OCI-LY7 (cell line): Measurements from ENCODE around the gene SHROOM3. TPM values are rescaled to one million over a fixed set of nuclear protein-coding genes. Genes with fewer than 3 reads are reported as not detected.

Experiments used
- BruUV-seq: library from RNA; stranded (reverse); fragments of 400-500 nt; replicated peaks from 2 replicates; lab custom pipeline; 2021; lab: Mats Ljungman, UMichigan
- CTCF ChIA-PET: fragments of 300-600 bp; sonication (Branson Sonifier 250); formaldehyde crosslinking; loops from one replicate; lab custom pipeline; 2022; ENCODE audit warnings: antibody characterized with exemption; ENCODE audit not compliant: unreplicated experiment; lab: Charles Lee
- POLR2A ChIA-PET: fragments of 300-600 bp; sonication (Branson Sonifier 250); formaldehyde crosslinking; loops from one replicate; lab custom pipeline; 2022; ENCODE audit warnings: antibody characterized with exemption; lab: Charles Lee
- DNase-seq: peaks from one replicate; pipeline ENCODE4 v3.0.0-alpha.2; 2015; ENCODE audit warnings: low spot score
- H2AFZ ChIP-seq: fragments of 200-600 bp; sonication (generic), shearing (Covaris generic); 2 replicates; pipeline ENCODE4 v1.6.1; 2014; ENCODE audit warnings: mild to moderate bottlenecking, antibody characterized with exemption, low read length, moderate library complexity
- H3K27ac ChIP-seq: fragments of 200-600 bp; sonication (generic); 2 replicates; pipeline ENCODE4 v1.5.1; 2014; ENCODE audit warnings: mixed run types, low read depth, mild to moderate bottlenecking, moderate library complexity, low read length, inconsistent platforms; ENCODE audit not compliant: poor library complexity, severe bottlenecking
- H3K36me3 ChIP-seq: fragments of 200-600 bp; sonication (generic); 2 replicates; pipeline ENCODE4 v1.6.1; 2014; ENCODE audit warnings: mild to moderate bottlenecking, antibody characterized with exemption, low read length, moderate library complexity, mixed read lengths; ENCODE audit not compliant: insufficient read depth
- H3K4me1 ChIP-seq: fragments of 200-600 bp; sonication (generic); 2 replicates; pipeline ENCODE4 v1.5.1; 2014; ENCODE audit warnings: mild to moderate bottlenecking, low read length; ENCODE audit not compliant: insufficient read depth, poor library complexity, severe bottlenecking
- H3K4me2 ChIP-seq: fragments of 200-600 bp; sonication (generic); 2 replicates; pipeline ENCODE4 v1.6.1; 2014; ENCODE audit warnings: mild to moderate bottlenecking, low read length
- H3K4me3 ChIP-seq: fragments of 200-600 bp; sonication (generic); 2 replicates; pipeline ENCODE4 v1.5.1; 2014; ENCODE audit warnings: mild to moderate bottlenecking, low read depth, low read length; ENCODE audit not compliant: poor library complexity, severe bottlenecking
- H3K79me2 ChIP-seq: fragments of 200-600 bp; sonication (generic); 2 replicates; pipeline ENCODE4 v1.6.1; 2016; ENCODE audit warnings: low read depth, mild to moderate bottlenecking, low read length, moderate library complexity, mixed read lengths; ENCODE audit not compliant: insufficient read depth
- H3K9me2 ChIP-seq: fragments of 200-600 bp; sonication (generic); 2 replicates; pipeline ENCODE4 v1.6.1; 2016; ENCODE audit warnings: mild to moderate bottlenecking, low read length, mixed read lengths; ENCODE audit not compliant: insufficient read depth
- H3K9me3 ChIP-seq: fragments of 200-600 bp; sonication (generic); 2 replicates; pipeline ENCODE4 v1.6.1; 2014; ENCODE audit warnings: mild to moderate bottlenecking, mixed run types, low read length, mixed read lengths
- H4K20me1 ChIP-seq: fragments of 200-600 bp; sonication (generic); 2 replicates; pipeline ENCODE4 v1.6.1; 2014; ENCODE audit warnings: mild to moderate bottlenecking, antibody characterized with exemption, low read length, moderate library complexity, mixed read lengths; ENCODE audit not compliant: insufficient read depth
- CTCF ChIP-seq: fragments of 200-600 bp; sonication (generic); conservative IDR thresholded peaks from 2 replicates; pipeline ENCODE4 v1.5.1; 2014; ENCODE audit warnings: mild to moderate bottlenecking, antibody characterized with exemption, low read length, moderate library complexity, mixed read lengths
- EZH2phosphoT487 ChIP-seq: fragments of 200-600 bp; sonication (generic); IDR thresholded peaks from 2 replicates; pipeline ENCODE4 v1.6.1; 2018; ENCODE audit warnings: low read depth, borderline replicate concordance, mild to moderate bottlenecking, mixed run types, antibody characterized with exemption, low read length, moderate library complexity, mixed read lengths
- intact Hi-C: fragments of 100-400 bp; cut with micrococcal nuclease; formaldehyde crosslinking; loops from one replicate; pipeline ENCODE4 v1.10.0; 2022; ENCODE audit not compliant: unreplicated experiment
- total RNA-seq, 2 experiments: library from RNA; depleted of rRNA in 1 of 2; stranded (reverse); fragments of >200 nt in 1 of 2; shearing (Covaris generic) in 1 of 2; gene quantifications; 2 replicates each; pipeline ENCODE4 v1.2.3, GENCODE V29; 2014 to 2022

Gene SHROOM3
- total RNA-seq, 2 experiments from 2014 or later: not detected

- H3K4me3 ChIP-seq: no peak overlapping the region
- no peak overlapping the region for H3K4me2 ChIP-seq
- no peak for DNase-seq
- no peaks in the 10 kb centered on the region for H3K9me2 ChIP-seq
- H3K79me2 ChIP-seq: no peaks in the 10 kb centered on the region
- H3K4me1 ChIP-seq: no peaks in the 10 kb centered on the region
- POLR2A ChIA-PET: no interaction called here
- intact Hi-C loops: no loop called here
- TF ChIP-seq EZH2phosphoT487: no peak
- no peak for TF ChIP-seq CTCF
- no peaks in the 10 kb centered on the region; the same call in 1 of the 2 replicates for H4K20me1 ChIP-seq
- no peaks in the 10 kb centered on the region for H3K36me3 ChIP-seq
- H3K27ac ChIP-seq: no peak overlapping the region
- no peaks in the 10 kb centered on the region for H3K9me3 ChIP-seq
- CTCF ChIA-PET: no interaction called here
- H2AFZ ChIP-seq: no peak overlapping the region
- no TSS peak for BruUV-seq
Measured at GRCh38 chr4:76584241-76585152, 149.5 kb downstream of the SHROOM3 start.

GRCh38 chr4:76585272-76585671 is 150.2 kb downstream of the SHROOM3 start:
- no TSS peak for BruUV-seq
- Histone ChIP-seq H4K20me1 (no peaks in the 10 kb centered on the region; the same call in 1 of the 2 replicates), H3K27ac (no peak overlapping the region), H3K4me3 (no peak overlapping the region), H3K79me2 (no peaks in the 10 kb centered on the region), H3K4me1 (no peaks in the 10 kb centered on the region), H3K4me2 (no peak overlapping the region), H2AFZ (no peak overlapping the region), H3K9me2 (no peaks in the 10 kb centered on the region), H3K9me3 (no peaks in the 10 kb centered on the region), H3K36me3 (no peaks in the 10 kb centered on the region)
- intact Hi-C loops: no loop called here
- POLR2A ChIA-PET: no interaction called here
- DNase-seq: no peak
- CTCF ChIA-PET: no interaction called here
- no peak for TF ChIP-seq CTCF
- no peak for TF ChIP-seq EZH2phosphoT487

DNA sequence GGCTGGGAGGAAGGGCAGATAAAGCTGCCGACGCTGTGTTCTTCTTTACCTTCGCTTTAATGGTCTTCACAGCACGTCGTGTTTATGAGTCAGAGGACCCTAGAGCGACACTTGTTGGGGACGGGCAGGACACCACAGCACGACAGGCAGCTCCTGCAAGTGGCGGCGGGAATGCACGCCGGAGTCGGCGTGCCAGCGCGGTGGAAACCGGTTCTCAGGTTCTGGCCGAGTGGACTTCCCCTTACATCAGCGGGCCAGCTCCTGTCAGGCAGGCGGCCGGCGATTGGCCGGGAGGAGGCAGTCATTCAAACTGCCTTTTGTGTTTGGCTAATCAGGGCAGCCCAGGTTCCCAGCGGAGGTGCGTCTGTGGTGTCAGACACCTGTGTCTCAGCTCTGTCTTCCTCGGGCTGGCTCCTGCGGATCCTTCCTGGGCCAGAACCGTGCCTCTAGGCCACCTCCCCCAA is 150.9 kb downstream of the SHROOM3 start:
- no peaks in the 10 kb centered on the region for H3K4me1 ChIP-seq
- H3K4me2 ChIP-seq: no peak overlapping the region
- H3K79me2 ChIP-seq: no peaks in the 10 kb centered on the region
- no peaks in the 10 kb centered on the region for H3K36me3 ChIP-seq
- intact Hi-C loops: no loop called here
- H3K27ac ChIP-seq: no peak overlapping the region
- no peak for TF ChIP-seq CTCF
- TF ChIP-seq EZH2phosphoT487: no peak
- no peaks in the 10 kb centered on the region; the same call in 1 of the 2 replicates for H4K20me1 ChIP-seq
- no peaks in the 10 kb centered on the region for H3K9me2 ChIP-seq
- DNase-seq: no peak
- ChIA-PET CTCF (no interaction called here), POLR2A (interaction anchor here (1.0 kb wide), 1 partner anchor 26 kb away, joined by 3 read pairs; no protein-coding TSS in a partner anchor)
- no peaks in the 10 kb centered on the region for H3K9me3 ChIP-seq
- no peak overlapping the region for H3K4me3 ChIP-seq
- no peak overlapping the region for H2AFZ ChIP-seq
- BruUV-seq: no TSS peak
